DND-41 (cell line): ENCODE results near the gene NAMPT.

ENCODE experiments used
- CTCF ChIP-seq: IDR thresholded peaks from 2 replicates; pipeline ENCODE4 v1.5.1; 2012; ENCODE audit warnings: borderline replicate concordance, low read length, moderate library complexity, mild to moderate bottlenecking; ENCODE audit not compliant: poor library complexity, severe bottlenecking; ENCODE audit errors: extremely low read depth
- EZH2 ChIP-seq: IDR thresholded peaks from 3 replicates; pipeline ENCODE4 v1.6.1; 2012; ENCODE audit warnings: borderline replicate concordance, low read depth, mild to moderate bottlenecking, moderate library complexity, low read length, inconsistent platforms; ENCODE audit not compliant: severe bottlenecking

- TF ChIP-seq EZH2 (no peak), CTCF (no peak)
These were observed 19.6 kb downstream of the NAMPT start for GRCh38 chr7:106265133-106265532.
